SK-N-SH (cell line): ENCODE measurements around the gene TLR3.

ENCODE experiments used
- CTCF ChIP-seq: fragments of 200-600 bp; sonication (generic); IDR thresholded peaks from 2 replicates; pipeline ENCODE4 v1.6.1; 2017; ENCODE audit warnings: antibody characterized with exemption, mild to moderate bottlenecking, moderate library complexity
- POLR2AphosphoS5 ChIP-seq: IDR thresholded peaks from 2 replicates; pipeline ENCODE4 v1.6.1; 2012; ENCODE audit warnings: low read depth, low read length

- no peak for TF ChIP-seq POLR2AphosphoS5
- no peak for TF ChIP-seq CTCF
These were observed 13.3 kb downstream of the TLR3 start for GRCh38 chr4:186082221-186082620.
